ENCODE measurements around the gene DCTN2. TPM values are rescaled to one million over a fixed set of nuclear protein-coding genes. Genes with fewer than 3 reads are reported as not detected.

DCTN2 gene
- total RNA-seq, 4 donors from 2014 or later: 166 to 257 (median 181) TPM

DNA sequence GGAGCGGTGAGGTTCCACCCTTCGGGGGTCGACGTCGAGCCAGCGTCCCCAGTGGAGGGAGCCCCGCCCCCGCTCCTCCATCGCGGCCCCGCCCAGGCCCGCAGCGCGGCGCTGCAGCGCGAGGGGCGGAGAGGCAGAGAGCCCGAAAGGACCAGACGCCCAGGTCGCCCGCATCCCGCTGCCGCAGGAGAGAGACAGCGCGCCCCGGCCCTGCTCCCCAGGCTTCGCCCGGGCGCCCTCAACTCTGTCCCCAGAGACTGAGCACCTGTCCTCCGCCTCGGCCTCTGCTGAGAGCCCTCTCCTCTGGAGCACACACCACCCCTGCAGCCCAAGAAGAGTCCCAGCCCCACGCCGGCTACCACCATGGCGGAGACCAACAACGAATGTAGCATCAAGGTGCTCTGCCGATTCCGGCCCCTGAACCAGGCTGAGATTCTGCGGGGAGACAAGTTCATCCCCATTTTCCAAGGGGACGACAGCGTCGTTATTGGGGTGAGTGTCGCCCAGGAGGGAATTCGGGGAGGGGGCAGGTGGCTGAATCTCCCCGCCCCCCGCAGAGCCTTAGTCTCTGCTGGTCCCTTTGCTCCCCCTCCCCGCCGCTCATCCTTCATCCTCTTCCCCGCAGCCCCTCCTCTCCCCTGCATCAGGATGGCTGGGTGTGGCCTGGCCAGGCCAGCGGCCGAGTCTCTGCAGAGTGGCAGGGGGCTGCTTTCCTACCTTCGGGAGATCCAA lies 3.1 kb upstream of the DCTN2 start, which contains the start of gene KIF5A:
TSS of gene KIF5A (plus strand) at position 136 of the 732 bp plus-strand sequence. CDS start at position 364, 228 bp downstream.
- H3K4me3 ChIP-seq (ENCODE audit: low read depth, poor library complexity, severe bottlenecking): no peak within 1 kb of the TSS
- WGBS, 2 donors: 9 to 12% methylated on average over 33 to 39 of the region's 52 CpGs
- intact Hi-C loops (cut with DNase I; ENCODE audit: low total_unique reads): no loop called here
- TF ChIP-seq POLR2A (IDR thresholded peaks at IDR 0.05): no peak
- TF ChIP-seq, protein P1, sequence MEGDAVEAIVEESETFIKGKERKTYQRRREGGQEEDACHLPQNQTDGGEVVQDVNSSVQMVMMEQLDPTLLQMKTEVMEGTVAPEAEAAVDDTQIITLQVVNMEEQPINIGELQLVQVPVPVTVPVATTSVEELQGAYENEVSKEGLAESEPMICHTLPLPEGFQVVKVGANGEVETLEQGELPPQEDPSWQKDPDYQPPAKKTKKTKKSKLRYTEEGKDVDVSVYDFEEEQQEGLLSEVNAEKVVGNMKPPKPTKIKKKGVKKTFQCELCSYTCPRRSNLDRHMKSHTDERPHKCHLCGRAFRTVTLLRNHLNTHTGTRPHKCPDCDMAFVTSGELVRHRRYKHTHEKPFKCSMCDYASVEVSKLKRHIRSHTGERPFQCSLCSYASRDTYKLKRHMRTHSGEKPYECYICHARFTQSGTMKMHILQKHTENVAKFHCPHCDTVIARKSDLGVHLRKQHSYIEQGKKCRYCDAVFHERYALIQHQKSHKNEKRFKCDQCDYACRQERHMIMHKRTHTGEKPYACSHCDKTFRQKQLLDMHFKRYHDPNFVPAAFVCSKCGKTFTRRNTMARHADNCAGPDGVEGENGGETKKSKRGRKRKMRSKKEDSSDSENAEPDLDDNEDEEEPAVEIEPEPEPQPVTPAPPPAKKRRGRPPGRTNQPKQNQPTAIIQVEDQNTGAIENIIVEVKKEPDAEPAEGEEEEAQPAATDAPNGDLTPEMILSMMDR (IDR thresholded peaks at IDR 0.05): no peak
- DNase-seq (ENCODE audit: low spot score in 2 of 2): no peak

DNA sequence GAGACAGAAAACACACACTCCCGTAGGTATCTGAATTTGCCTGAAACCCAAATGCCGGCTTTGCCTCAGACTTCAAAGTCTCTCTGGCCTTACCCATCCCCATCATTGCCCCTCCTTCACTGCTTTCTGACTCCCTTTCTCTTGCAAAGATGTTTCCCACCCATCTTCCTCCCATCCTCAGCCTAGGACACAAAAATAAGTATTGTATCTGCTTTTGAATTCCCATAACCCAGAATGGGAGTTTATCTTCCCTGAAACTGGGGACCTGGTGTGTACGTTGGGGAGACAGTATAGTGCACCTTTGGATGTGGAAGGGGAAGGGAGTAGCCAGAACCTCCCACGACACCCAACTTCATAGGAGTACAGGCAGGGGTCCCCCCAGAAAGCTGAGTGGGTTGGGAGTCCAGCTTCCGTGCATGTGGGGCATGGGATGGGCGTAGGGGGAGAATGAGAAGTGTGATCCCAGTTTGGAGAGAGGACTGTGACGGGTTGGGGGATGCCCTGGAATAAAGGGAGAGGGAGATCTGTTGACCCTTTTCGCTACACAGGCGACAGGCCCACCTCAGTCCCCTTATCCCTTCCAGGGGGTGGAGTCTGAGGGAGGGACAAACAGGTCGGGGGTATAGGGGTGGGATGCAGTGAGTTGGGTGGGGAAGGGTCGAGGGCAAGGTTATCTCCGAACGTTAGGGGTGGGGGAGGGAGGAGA lies 2.4 kb upstream of the DCTN2 start:
- WGBS, 2 donors: 34% methylated on average over 13 of the region's 13 CpGs
- TF ChIP-seq, protein P1 (IDR thresholded peaks at IDR 0.05): no peak
- no peak for TF ChIP-seq POLR2A (IDR thresholded peaks at IDR 0.05)
- intact Hi-C loops (cut with DNase I; ENCODE audit: low total_unique reads): no loop called here
- no peak for DNase-seq (ENCODE audit: low spot score in 2 of 2)
- no peak overlapping the region for H3K4me3 ChIP-seq (ENCODE audit: low read depth, poor library complexity, severe bottlenecking)

DNA sequence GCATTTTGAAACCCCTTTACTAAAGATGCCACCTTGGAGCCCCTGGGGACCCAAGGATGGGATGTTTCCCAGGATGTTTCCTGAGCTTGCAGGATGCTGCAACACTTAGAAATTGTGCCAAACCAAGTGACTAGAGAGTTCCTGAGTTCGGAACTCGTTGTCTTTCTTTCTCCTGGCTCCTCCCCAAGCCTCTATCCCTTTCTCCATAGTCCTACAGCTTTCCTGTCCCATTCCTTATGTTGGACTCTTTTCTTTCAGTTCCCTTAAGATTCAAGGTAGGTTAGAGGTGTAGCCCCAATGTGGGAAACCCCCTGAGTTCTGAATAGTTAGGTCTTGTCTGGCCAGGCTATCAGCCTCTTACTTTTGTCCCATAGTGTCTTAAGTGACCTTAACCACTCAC lies 1.5 kb upstream of the DCTN2 start:
- DNase-seq (ENCODE audit: low spot score in 2 of 2): no peak
- H3K4me3 ChIP-seq (ENCODE audit: low read depth, poor library complexity, severe bottlenecking): no peak overlapping the region
- intact Hi-C loops (cut with DNase I; ENCODE audit: low total_unique reads): no loop called here
- TF ChIP-seq, protein P1 (IDR thresholded peaks at IDR 0.05): no peak
- no peak for TF ChIP-seq POLR2A (IDR thresholded peaks at IDR 0.05)
- 32 to 42% methylated on average over 2 of the region's 2 CpGs for whole genome bisulfite sequencing, 2 donors

- H3K4me3 ChIP-seq (ENCODE audit: low read depth, poor library complexity, severe bottlenecking): no peak overlapping the region
- 92 to 99% methylated on average over 2 of the region's 2 CpGs for WGBS, 2 donors
- TF ChIP-seq, protein P1 (IDR thresholded peaks at IDR 0.05): no peak
- TF ChIP-seq POLR2A (IDR thresholded peaks at IDR 0.05): no peak
- intact Hi-C loops (cut with DNase I; ENCODE audit: low total_unique reads): no loop called here
- no peak for DNase-seq (ENCODE audit: low spot score in 2 of 2)
Observed at GRCh38 chr12:57548013-57548315, 972 bp upstream of the DCTN2 start.

- no peak for DNase-seq (ENCODE audit: low spot score in 2 of 2)
- 21 to 23% methylated on average over 9 of the region's 9 CpGs for WGBS, 2 donors
Observed at GRCh38 chr12:57547288-57548012, 458 bp upstream of the DCTN2 start.

More at GRCh38 chr12:57547288-57548012, 458 bp upstream of the DCTN2 start:
- intact Hi-C loops (cut with DNase I; ENCODE audit: low total_unique reads): no loop called here
- no peak overlapping the region for H3K4me3 ChIP-seq (ENCODE audit: low read depth, poor library complexity, severe bottlenecking)
- TF ChIP-seq POLR2A (IDR thresholded peaks at IDR 0.05): no peak
- TF ChIP-seq, protein P1 (IDR thresholded peaks at IDR 0.05): no peak
